GM18861 (cell line): ENCODE results near the gene INHBB.
"Not testable (repeated sequence)": the region's sequence is repeated elsewhere in the genome, so short reads cannot be mapped to it uniquely, and the experiment has no call there.

ENCODE experiments used
- ATAC-seq: cut with Tn5 transposase; IDR thresholded peaks from one replicate; pipeline ENCODE4 v1.9.1; 2021; ENCODE audit not compliant: unreplicated experiment

INHBB gene

GRCh38 chr2:120316071-120316470 lies 29.9 kb upstream of the INHBB start:
- no peak for ATAC-seq

- ATAC-seq, result no peak
These were observed 29.3 kb upstream of the INHBB start for GRCh38 chr2:120316528-120317179.

DNA sequence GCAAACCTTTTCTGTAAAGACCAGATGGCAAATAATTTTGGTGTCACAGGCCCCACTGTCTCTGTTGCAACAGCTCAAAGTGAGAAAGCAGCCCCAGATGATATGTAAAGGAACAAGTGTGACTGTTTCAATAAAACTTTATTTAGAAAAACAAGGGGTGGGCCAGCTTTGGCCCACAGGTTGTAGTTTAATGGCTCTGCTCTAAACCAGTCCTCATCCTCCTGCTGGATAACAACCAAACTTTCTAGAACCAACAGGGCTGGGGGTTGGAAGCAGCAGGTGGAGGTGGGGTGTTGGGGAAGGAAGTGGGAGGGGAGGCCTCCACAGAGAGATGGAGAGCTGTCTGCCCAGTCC lies 28.8 kb upstream of the INHBB start:
- ATAC-seq, result no peak

- no peak for ATAC-seq
These were observed 28.0 kb upstream of the INHBB start for GRCh38 chr2:120317916-120318315.

DNA sequence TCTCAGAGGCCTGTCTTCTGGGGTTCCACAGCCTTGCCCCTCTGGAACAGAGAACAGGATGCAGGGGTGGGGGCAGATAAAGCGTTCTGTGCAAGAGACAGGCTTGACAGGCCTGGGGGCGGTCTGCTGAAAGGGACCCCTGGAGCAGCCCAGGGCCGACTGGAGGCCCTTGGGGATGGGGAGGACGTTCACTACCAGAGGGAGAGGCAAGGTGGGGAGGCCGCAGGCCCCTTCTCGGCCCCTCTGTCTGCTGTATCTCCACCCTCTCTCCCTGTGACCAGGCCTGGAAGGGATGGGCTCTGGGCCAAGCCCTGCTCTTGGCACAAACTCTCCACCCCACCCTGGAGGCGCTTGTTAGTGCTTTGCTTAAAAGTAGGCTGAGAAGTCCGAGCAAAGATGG lies 27.3 kb upstream of the INHBB start:
- no peak for ATAC-seq

- ATAC-seq, result no peak
These were observed 26.8 kb upstream of the INHBB start for GRCh38 chr2:120319123-120319522.

- ATAC-seq, result no peak
These were observed 26.1 kb upstream of the INHBB start for GRCh38 chr2:120319686-120320317.

DNA sequence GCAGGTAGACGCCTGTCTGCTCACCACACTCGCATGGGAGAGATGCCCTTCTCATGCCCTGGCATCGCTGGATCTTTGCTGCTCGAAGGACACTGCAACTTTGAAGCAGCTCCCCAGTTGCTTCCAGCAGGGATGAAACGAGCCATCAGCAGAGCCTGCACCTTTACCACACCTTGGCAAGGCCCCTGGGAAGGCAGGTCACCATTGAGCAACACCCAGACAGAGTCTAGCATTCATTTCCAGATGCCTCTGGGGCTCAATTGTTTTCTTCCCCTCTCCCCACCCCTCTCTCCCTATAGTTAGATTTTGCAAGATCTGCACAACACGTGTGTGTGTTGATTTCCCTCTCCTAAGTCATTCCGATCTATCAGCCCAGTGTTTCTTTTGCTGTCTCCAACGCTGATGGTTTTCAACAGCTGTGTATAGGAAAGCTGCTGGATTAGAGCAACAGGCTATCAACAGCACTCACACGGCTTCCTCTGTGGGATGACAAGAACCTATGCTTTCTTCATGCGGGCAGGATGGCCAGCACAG lies 25.6 kb upstream of the INHBB start:
- ATAC-seq, result no peak

DNA sequence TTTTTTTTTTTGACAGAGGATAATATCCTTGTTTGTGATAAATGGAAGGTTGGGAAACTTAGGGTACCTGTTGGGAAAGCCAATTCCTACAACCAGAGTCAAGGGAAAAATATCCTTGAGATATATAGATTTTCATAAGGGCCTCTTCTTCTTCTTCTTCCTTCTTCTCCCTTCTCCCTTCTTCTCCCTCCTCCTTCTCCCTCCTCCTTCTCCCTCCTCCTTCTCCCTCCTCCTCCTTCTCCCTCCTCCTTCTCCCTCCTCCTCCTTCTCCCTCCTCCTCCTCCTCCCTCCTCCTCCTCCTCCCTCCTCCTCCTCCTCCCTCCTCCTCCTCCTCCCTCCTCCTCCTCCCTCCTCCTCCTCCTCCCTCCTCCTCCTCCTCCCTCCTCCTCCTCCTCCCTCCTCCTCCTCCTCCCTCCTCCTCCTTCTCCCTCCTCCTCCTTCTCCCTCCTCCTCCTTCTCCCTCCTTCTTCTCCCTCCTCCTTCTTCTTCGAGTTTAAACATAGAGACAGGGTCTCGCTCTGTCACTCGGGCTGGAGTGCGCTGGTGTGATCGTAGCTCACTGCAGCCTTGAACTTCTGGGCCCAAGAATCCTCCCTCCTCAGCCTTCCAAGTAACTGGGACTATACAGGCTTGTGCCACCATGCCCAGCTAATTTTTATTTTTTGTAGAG lies 24.9 kb upstream of the INHBB start:
- not testable (repeated sequence) for ATAC-seq

GRCh38 chr2:120321721-120322284 lies 24.1 kb upstream of the INHBB start:
- no peak for ATAC-seq

- ATAC-seq, result no peak
These were observed 23.6 kb upstream of the INHBB start for GRCh38 chr2:120322329-120322728.

DNA sequence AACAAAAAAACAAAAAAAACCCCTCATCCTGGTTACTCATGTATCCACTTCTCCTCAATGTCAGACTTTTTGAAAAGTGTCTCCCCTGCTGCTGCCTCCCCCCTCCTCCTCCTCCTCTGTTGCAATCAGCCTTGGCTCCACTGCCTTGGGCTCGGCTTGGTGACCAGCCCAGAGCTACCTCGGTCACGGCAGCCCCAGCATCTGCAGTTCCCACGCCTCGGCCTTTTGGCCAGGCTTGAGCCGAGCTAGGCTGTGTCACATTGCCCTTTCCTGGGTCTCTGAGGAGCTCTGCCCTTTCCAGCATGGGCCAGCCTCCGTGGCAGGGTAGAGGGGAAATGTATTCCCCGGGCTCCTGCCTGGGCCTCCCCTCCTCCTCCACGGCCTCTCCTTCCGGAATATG lies 22.7 kb upstream of the INHBB start:
- ATAC-seq, result no peak

DNA sequence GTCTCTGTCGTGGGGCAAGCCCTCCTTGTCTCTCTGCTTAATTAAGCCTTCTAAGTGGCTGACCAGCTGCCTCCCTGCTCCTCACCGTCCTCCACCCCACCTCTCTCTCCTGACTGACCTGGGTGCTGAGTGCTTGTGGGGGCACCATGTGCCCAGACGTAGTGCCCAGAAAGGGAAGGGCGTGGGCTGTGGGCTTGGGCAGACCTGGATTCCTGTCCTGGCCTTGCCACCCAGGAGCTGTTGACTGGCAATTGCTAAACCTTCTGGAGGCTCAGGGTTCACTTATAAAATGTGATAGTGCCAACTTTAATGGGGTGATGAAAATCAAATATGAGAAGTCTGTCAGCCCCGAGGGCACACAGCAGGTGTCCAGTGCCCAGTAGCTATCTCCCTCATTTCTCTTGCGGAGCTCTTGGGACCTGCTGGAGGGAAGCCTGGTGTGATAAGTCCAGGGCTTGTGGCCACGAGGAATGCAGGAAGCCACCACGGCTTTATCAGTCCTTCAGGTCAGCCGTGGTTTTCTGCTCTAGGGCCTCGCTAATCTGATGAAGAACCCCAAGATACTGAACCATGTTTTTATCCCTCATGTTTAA lies 22.0 kb upstream of the INHBB start:
- no peak for ATAC-seq

- ATAC-seq, result no peak
These were observed 21.0 kb upstream of the INHBB start for GRCh38 chr2:120324933-120325332.

GRCh38 chr2:120326066-120326465 lies 19.9 kb upstream of the INHBB start:
- ATAC-seq, result no peak

DNA sequence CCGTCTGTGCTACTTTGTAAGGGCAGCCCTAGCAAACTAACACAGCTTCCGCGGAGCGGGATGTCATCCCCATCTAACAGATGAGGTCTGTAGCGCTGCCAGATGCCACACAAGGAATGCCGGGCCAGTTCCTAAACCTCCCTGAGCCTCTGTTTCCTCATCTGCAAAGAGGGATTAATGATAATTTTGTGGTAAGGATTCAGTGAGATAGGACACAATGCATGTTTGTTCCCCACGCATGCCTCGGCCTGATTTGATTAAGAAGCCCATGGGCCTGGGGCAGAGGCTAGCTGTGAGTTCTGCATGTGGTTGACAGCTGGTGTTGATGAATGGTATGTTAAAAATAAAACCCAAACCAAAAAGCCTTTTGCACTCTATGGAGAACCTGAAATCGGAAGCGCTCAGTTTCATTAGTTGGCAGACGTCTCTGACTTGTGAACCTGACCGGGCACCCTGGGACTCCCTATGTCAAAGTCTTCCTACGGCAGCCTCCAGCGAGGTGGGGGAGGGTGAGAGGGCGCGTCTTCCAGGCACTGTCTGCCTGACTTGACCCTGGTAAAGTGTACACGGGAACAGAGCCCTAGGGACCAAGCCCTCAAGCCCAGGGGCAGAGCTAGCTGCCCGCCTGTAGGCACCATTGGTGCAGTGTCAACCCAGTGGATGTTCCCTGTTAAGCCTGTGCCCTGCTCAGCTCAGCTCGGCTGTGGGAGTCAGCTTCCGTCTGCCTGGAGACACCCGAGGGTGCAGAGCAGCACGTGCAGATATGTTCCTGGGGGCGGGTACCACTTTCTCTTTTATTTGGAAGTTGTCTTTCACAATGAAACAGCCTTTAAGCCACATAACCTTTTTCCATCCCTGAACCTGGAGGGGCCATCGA lies 14.8 kb upstream of the INHBB start:
- no peak for ATAC-seq

DNA sequence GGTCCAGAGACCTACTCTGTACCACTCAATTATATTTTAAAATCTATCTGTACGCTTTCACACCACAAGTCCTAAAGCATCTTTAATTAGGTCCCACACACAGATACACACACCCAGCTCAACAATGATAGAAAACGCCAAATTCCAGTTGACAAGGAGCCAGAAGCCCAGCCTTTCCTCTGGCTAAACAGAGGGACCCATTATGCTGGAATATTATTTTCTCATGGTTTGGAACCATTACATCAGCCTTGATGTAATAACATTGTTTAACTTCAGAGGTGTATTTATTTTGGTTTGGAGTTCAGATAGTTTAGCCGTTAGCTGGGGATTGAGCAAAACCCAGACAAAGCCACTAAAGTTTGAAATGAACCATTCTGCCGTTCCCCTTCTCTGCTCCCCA lies 14.0 kb upstream of the INHBB start:
- ATAC-seq, result no peak

DNA sequence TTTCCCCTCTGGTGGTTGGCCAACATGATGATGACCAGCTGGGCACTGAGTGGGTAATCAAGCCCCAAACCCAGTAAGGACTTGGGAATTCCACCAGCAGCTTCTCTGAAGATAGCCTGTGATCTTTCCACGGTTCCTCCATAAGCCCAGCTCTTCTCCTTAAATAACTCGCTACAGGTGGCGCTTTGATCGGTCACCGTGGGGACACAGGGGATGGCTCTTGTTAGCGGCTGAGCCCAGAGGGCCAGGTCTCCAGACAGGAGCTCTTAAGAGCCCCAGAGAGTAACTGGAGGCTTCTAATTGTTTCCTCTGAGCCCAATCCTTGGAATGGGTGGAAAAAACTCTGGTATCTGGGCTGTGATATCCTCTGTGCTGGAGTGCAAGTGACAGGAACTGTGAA lies 13.6 kb upstream of the INHBB start:
- no peak for ATAC-seq

- no peak for ATAC-seq
These were observed 11.9 kb upstream of the INHBB start for GRCh38 chr2:120334068-120334467.

DNA sequence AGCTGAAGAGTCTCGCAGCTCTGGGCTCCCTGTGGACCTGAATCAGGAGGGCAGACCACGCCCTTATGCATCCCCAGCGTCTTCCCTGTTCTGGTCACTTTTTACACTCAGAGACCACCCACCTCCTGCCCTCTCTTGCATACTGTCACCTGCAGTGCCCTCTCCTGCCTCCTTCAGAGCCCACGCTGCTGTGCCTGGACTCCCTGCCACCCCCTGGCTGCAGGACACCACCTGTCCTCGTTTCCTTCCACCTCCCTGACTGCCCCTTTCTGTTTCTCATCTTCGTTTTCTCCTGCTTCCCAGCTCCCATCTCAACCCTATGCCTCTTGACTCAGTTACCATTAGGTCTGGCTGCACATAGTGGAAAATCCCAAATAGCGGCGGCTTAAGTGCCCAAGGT lies 9.2 kb upstream of the INHBB start:
- ATAC-seq, result no peak

GRCh38 chr2:120338015-120338414 lies 7.9 kb upstream of the INHBB start:
- no peak for ATAC-seq
